HG03066 (cell line): Measurements from ENCODE around the gene INO80C.

Source experiments
- ATAC-seq: cut with Tn5 transposase; IDR thresholded peaks from one replicate; pipeline ENCODE4 v1.9.1; 2021; ENCODE audit warnings: low read depth; ENCODE audit not compliant: unreplicated experiment

INO80C gene

DNA sequence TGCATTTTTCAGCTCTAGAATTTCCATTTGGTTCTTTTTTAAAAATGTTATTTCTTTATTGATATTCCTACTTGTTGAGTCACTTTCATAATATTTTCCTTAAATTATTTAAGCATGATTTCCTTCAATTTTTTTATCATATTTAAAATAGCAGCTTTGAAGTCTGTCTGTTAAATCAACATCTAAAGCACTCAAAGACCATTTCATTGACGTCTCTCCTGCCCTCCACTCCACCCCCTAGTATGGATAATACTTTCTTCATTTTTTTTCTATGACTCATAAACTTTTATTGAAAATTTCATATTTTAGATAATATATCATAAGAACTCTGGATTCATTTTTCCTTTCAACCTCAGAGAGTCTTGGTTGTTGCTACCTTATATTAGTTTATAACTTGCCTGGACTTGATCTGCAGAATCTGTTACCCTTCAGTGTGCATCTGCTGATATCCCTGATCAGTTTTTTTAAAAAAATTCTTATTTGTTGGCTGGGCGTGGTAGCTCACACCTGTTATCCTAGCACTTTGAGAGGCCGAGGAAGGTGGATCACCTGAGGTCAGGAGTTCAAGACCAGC is 61.6 kb downstream of the INO80C start:
- ATAC-seq = no peak

DNA sequence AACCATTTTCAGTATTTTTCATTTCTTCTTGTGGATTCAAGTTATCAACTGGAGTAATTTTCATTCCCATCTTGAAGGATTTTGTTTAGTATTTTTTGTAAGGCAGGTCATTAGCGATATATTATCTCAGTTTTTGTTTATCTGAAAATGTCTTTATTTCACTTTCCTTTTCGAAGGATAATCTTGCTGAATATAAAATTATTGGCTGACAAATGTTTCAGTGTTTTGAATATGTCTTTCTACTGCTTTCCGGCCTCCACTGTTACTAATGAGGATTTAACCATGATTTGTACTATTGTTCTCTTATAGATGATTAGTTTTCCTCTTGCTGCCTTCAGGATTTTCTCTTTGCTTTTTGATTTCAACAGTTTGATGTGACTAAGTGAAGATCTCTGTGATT is 62.4 kb downstream of the INO80C start:
- ATAC-seq = no peak

DNA sequence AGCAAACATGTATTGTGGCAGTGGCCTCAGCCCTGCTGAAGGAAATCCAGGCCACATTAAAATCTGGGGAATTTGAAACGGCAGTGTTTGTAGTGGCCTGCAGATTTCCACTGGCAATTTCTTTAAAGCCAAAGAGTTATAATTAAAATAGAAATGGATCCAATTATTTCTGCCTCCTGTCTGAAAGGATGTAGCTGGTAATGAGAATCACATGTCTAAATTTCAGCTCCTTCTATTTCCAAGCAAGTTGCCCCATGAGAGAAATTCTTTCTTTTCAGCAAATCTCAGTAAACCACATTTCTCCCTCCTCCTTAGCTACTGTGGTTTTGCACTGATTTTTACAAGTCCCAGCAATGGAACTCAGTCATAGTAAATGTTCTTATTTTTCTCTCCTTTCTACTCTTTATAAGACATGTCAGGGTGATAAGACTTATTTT is 65.2 kb downstream of the INO80C start:
- no peak for ATAC-seq

DNA sequence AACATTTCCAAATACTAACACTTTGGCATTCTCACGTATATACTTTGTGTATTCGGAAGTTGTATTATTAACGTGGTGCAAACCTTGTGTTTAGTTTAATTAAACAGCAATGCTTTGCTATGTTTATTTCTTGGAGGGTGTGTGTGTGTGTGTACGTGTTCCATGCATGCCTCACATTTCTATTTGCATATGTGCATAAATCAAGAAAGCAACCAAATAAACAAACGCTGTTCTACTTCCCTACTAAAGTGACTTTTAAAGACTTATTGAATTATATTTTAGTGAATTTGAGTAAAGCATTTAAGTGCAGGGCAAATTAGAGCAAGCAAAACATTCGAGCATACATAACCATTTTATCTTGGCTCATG is 66.4 kb downstream of the INO80C start:
- no peak for ATAC-seq

DNA sequence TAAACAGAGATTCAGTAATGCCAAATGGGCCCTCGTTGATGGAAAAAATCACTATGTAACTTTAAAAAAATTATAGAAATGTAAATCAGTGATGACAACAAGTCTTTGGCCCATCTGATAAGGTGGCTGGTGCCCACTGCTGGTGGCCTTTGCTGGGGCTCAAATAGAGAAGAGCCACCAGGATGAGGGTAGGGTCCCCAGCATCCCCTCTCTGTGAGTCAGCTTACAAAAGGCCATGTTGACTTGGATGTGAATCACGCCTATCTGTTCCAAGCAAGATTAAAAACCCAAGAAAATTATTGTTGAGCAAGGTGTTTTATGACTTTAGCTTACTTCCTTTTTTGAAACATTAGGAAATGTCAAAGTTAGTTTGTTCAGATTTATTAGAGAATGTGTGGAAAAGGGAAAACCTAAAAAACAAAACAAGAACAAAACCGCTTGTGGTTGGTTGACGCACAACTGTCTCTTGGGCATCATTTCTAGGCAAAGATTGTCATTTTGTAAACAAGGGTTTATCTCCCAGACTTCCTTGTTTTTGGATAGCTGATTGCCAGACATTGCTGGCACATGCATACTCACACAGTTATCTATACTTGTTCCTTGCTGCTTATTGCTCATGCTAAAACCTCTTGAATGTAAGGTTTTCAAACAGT is 66.9 kb downstream of the INO80C start:
- ATAC-seq = no peak

DNA sequence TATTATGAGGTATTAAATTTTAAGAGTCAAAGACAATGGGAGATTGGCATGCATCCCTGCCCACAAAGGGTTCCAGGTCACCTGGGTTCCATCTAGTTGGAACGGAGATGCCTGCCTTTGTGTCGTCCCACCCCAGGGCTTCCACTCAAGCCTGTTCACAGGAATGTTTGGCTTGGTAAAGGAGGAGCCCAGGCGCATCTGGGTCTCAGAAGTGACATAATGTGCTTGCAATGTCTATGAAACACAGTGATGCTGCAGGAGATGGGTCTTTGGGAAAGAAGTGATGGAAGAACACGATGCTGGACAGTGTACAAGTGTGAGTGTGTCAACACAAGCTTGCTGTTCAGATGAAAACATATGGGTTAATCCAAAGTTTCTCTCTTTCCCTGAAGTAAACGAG is 71.0 kb downstream of the INO80C start:
- ATAC-seq = no peak

DNA sequence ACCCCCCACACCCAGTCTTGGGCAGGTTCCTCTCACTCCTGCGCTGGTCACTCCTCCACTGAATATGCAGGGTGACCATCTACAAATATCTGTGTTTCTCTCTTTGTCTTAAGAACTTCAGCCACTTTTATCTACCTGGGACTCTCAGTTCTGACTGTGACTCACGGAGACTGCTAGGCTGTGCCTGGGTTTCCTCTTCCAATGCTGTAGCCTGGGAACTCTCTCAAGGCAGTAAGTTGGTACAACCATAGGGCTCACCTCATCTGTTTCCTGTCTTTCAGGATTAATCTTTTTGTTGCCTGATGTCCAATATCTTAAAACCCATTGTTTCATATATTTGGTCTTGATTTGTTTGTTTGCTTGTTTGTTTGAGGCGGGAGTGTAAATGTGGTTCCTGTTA is 73.4 kb downstream of the INO80C start:
- ATAC-seq = no peak

DNA sequence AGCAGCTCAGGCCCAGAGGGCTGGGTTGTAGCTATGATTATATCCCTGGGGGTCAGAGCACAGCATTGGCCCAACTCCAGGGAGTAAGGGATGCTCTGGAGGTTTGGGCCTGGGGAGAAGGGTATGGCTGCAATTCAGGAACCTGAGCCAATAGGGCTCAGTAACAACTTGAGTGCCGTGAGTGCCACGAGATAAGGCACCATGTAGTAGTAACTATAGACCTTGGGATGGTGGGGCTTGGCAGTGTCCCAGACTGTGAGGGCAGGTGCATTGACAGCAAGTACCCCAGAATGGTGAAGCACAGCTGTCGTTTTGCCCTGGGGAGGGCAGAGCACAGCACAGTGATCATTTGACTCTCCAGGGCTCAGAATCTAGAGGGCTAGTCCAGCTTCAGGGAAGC is 75.5 kb downstream of the INO80C start:
- ATAC-seq = no peak

DNA sequence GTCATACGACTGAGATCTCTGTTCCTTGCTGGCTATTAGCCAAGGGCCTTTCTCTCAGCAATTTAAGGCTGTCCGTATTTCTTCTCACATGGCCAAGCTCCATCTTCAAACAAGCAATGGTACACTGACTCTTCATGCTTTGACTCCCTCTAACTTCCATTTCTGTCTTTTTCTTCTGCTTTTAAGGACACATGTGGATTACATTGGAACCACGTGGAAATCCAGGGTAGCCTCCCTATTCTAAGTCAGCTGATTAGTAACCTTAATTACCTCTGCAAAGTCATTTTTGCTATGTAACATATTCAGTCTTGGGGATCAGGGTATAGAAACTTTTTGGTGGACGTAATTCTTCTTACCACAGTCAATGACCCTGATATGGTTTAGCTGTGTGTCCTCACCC is 79.2 kb downstream of the INO80C start:
- no peak for ATAC-seq
